Measurements from ENCODE around the gene CD2AP.
"Not testable (repeated sequence)": the region's sequence is repeated elsewhere in the genome, so short reads cannot be mapped to it uniquely, and the experiment has no call there.

Gene CD2AP

DNA sequence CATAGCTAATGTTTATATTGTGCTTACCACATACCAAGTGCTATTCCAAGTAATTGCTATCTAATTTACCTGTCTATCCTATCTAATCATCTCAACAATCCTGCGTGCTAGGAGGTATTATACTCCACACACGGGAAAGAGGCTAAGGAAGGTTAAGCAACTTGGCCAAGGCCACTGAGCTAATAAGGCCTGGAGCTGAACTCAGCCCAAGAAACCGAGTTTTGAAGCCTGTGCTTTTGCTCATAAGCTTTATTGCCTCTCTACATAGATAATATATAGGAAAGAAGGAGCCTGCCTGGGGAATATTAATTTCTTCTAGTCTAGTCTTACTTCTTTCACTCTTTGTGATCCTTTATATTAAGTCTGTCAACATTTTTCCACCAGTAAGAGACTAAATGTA, 153.0 kb downstream of the CD2AP start:
- in situ Hi-C loops (cut with MboI; ENCODE audit: low sequenced_read_pairs), result no loop called here

DNA sequence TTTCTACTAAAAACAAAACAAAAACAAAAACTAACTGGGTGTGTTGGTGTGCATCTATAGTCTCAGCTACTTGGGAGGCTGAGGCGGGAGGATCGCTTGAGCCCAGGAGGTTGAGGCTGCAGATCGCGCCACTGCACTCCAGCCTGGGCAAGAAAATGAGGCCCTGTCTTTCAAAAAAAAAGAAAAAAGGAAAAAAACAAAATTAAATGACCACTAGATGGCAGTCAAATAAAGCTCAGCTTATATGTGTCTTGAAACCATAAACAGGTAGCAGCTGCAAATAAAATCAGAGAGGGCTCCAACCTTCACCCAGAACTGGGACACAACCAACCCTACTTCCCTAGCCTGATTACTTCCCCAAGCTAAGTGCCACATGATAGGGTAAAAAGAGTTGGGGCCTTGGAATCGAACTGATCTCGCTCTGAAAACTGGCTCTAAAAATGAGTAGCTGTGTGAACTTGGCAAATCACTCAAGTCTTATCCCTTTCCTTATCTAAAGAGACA, 153.7 kb downstream of the CD2AP start:
- in situ Hi-C loops (cut with MboI; ENCODE audit: low sequenced_read_pairs), result no loop called here

DNA sequence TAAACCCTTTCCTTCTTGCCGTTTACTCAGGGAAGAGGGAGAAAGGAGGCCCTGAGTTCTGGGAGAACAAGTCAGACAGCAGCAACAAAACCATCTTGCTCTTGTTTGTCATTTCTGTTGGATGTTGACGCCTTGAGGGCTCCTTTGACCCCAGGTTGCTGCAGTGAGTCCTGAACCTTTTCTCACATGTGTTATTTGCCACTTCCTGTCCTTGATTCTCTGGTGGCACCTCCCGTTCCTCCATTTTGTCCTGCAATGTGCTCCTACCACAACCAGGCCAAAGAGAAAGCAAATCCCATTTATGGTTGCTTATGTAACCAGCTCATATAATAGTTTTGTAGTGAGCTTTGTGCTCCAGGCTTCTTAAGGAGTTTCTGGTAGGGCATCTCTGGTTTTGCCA, 154.2 kb downstream of the CD2AP start:
- in situ Hi-C loops (cut with MboI; ENCODE audit: low sequenced_read_pairs), result no loop called here

DNA sequence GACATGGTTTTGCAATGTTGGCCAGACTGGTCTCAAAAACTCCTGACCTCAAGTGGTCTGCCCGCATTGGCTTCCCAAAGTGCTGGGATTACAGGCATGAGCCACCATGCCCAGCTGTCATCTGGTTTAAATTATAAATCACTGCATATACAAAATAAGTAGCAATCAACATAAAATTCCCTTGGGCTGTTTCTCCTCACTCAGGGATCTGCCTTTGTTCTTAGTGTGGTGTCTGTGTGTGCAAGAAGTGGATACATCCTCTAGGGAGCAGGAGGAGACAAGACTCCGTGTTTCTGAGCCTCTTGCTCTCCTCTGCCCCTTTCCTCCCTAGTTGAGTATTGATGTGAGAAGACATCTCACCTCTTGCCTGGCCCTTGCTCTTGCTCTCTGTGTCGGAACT, 155.6 kb downstream of the CD2AP start:
- in situ Hi-C loops (cut with MboI; ENCODE audit: low sequenced_read_pairs), result no loop called here

DNA sequence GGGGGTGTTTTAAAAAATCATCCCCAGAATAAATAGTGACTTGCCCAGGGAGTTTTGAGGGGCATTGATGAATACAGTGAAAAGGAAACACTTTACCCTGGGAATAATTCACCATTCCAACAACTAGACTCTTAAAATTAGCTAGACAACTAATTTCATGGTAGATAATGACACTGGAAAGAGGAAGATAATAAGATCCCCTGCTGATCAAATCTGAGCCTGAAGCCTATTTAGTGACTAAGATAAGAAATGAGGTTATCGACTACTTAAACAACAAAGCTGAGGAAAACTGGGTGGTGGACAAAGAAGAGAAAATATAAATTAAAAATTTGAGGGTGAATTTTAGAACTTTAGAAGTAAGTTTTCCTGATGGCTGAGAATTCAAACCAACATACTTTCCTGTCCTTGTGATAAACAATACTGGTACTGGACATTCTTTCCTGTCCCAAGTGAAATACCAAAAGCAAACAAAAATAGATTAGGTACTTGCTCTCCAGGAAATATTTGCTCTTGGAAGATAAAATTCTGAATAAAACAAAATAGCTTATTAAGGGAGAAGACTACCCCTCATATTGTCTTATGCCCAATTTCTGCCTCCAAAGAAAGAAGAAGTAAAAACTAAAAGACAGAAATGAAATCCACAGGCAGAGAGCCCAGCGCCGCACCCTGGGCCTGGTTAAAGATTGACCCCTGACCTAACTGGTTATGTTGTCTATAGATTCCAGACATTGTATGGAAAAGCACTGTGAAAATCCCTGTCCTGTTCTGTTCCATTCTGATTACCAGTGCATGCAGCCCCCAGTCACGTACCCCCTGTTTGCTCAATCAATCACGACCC, 156.8 kb downstream of the CD2AP start:
- in situ Hi-C loops (cut with MboI; ENCODE audit: low sequenced_read_pairs), result no loop called here

DNA sequence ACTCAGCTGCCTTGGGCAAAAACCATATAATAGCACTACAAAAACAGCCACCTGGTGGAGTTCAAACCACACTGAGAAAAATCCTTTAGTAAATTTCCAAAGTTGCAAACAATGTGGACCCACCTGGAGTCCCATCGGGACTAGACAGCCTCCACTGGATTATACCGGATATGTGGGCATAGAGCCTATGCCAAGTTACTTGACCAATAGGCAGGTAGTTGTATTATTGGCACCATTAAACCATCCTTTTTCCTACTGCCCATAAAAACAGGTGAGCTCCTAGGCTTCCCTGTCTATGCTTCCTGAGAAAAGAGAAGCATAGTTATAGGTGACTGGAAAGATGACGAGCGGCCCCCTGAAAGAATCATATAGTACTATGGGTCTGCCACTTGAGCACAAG, 169.1 kb downstream of the CD2AP start:
- in situ Hi-C loops (cut with MboI; ENCODE audit: low sequenced_read_pairs), result no loop called here

DNA sequence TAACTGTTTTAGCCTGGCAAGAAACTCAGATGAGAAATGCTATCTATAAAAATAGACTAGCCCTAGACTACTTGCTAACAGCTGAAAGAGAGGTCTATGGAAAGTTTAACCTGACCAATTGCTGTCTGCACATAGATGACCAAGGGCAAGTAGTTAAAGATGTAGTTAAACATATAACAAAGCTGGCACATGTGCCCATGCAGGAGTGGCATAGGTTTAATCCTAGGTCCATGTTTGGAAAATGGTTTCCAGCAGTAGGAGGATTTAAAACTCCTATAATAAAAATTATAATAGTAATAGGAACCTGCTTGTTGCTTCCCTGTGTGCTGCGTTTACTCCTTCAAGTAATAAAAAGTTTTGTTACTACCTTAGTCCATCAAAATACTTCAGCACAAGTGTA, 169.6 kb downstream of the CD2AP start:
- in situ Hi-C loops (cut with MboI; ENCODE audit: low sequenced_read_pairs), result no loop called here

DNA sequence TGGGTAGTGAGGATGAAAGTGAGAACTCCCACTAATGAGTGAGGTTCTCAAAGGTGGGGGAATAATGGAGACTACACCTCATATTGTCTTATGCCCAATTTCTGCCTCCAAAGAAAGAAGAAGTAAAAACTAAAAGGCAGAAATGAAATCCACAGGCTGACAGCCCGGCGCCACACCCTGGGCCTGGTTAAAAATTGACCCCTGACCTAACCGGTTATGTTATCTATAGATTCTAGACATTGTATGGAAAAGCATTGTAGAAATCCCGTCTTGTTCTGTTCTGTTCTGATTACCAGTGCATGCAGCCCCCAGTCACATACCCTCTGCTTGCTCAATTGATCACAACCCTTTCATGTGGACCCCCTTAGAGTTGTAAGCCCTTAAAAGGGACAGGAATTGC, 170.0 kb downstream of the CD2AP start:
- in situ Hi-C loops (cut with MboI; ENCODE audit: low sequenced_read_pairs), result not testable (repeated sequence)

DNA sequence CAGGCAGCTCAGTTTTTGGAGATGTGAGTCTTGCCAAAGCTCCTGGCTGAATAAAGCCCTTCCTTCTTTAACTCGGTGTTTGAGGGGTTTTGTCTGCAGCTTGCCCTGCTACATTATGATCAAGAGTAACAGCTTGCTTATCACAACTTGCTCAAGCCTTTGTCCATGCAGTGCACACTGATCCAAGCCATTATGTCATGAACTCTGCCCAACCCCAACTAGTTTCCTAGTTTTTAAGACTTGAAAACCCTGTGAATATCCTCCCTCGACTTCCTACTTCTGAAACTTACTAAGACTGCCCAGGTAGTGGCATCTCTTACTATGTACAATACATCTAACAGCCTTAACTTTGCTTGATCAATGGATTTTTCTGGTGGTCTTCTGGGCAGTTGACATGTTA, 170.4 kb downstream of the CD2AP start:
- in situ Hi-C loops (cut with MboI; ENCODE audit: low sequenced_read_pairs), result no loop called here

DNA sequence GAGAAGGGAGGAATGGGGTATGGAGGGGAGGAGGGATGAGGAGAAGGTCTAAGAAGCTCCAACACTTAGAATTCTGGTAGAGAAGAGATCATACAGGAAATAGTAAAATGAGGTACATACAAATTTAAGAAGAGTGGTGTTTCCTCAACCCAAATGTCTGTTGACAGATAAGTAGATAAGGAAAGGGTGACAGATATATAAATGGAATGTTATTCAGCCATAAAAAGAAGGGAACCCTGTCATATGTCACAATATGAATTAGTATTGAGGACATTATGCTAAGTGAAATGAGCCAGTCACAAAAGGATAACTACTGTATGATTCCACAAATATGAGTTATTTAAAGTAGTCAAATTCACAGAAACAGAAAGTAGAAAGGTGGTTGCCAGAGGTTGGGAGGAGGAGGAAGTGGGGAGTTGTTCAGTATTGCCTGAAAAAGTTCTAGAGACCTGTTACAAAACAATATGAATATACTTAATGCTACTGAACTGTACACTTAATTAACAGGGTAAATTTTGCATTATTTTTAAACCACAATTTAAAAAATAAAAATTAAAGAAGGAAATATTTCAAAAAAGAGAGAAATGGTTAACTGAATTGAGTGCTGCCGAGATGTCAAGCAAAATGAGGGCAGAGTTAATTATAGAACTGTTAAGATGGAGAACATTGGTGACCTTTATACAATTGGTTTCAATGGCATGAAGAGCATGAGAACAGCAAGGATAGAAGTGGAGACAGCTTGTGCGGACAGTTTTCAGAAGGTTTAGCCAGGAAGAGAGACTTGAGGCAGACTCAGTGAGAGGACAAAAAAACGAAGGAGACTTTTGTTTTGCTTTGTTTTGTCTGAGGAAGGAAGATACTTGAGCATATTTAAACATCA, 173.2 kb downstream of the CD2AP start:
- in situ Hi-C loops (cut with MboI; ENCODE audit: low sequenced_read_pairs), result no loop called here

DNA sequence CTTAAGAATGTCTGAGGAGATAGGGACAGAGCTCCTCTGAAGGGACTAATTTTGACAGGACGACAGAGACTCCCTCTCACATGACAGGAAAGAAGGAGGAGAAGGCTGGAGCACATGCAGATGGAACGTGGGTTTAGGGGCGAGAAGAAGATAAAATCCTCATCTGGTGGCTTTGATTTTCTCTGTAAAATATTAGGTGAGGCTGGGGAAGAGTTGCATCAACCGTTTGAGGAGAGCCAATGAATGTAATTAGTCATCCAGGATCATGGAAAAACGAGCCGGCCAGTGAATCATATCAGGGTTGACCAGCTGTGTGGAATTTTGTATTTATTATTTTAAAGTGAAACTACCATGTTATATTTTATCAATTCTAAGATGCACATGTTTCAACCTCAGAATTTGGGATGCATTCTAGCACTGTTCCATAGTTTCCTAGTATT, 173.9 kb downstream of the CD2AP start:
- in situ Hi-C loops (cut with MboI; ENCODE audit: low sequenced_read_pairs), result no loop called here

DNA sequence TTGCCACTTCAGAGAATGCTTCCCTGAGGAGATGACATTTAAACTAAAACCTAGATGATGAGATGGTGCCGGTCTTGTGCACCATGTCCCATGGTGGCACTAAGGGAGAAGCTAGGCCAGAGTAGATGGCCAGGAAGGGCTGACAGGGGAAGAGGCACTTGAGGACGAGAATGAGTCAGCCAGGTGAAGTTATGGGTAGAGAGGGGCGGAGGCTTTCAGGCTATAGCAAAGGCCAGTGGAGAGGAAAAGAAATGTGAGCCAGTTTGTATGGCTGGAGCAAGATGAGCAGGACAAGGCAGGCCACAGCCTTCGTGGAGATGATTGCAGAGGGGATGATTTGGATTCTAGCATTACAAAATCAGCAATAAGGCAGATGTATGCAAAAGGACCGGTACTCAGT, 176.1 kb downstream of the CD2AP start:
- in situ Hi-C loops (cut with MboI; ENCODE audit: low sequenced_read_pairs), result no loop called here

DNA sequence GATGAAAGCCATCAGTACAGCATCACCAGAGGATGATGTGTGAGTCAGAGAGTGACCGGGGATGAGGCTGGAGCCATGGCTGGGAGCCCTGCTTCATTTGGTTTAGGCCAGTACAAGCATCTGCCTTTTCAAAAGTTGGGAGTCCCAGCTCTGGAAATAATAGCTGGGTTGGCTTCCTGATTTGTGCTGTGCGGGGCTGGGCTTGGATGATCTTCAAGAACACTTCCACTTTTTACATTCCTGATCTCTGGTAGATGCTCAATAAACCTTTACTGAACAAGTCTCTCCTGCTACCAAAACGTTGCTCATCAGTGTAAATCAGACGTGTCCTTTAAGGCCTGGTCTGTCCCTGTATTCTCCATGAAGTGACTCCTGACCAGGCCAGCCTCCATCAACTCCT, 176.7 kb downstream of the CD2AP start:
- in situ Hi-C loops (cut with MboI; ENCODE audit: low sequenced_read_pairs), result no loop called here

DNA sequence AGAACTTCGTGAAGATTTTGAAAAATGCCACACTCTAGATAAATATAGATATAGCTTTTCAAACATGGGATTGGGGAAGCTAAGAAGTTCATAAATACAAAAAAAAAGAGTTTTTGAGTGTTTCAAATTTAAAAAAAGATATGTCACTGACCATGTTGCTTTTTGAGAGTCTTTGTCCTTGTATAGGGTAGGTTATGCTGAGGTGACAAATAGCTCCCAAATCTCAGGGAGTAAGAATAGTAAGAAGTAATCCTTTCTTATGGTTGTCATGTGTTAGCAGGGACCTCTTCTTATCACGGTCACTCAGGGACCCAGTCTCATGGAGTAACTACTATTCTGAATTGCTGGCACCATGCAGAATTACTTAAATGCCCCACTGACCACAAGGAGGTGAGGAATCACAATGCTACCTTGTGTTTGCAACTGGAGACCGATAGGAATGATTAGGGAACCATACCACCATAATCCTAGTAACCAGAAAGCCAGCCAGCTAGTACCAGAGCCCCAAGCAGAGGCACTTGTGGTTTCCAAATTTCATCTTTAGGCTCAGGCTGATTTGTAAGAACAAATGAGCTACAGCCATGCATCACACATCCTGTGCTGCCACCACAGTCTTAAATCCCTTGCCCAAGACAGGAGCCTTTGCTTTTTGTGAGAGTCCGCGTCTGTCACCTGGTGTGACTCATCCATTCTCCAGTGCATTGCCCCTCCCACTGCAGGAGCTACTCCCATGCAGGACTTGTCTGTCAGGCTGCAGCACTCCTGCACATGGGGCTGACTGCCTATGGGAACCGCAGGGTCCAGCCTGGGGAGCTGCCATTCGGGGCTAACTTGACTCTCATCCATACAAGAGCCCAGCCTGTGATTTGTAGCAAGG, 178.4 kb downstream of the CD2AP start:
- in situ Hi-C loops (cut with MboI; ENCODE audit: low sequenced_read_pairs), result no loop called here

DNA sequence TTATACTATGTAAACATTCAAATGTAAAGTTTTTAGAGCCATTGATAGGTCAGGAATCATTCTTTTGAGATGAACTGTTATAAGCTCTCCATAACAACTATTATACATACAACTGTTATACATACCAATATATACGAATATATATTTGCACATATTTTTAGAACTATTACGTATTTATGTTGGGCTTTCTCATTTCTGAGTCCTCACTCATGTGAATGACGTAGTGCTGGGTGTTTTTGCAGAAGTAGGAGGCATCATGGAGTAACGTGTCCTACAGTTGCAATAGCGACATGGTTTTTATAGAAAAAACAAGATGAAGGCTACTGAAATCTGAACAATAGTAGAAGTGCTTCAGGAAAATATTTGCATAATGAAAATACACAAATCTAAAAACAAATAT, 184.4 kb downstream of the CD2AP start:
- in situ Hi-C loops (cut with MboI; ENCODE audit: low sequenced_read_pairs), result no loop called here

DNA sequence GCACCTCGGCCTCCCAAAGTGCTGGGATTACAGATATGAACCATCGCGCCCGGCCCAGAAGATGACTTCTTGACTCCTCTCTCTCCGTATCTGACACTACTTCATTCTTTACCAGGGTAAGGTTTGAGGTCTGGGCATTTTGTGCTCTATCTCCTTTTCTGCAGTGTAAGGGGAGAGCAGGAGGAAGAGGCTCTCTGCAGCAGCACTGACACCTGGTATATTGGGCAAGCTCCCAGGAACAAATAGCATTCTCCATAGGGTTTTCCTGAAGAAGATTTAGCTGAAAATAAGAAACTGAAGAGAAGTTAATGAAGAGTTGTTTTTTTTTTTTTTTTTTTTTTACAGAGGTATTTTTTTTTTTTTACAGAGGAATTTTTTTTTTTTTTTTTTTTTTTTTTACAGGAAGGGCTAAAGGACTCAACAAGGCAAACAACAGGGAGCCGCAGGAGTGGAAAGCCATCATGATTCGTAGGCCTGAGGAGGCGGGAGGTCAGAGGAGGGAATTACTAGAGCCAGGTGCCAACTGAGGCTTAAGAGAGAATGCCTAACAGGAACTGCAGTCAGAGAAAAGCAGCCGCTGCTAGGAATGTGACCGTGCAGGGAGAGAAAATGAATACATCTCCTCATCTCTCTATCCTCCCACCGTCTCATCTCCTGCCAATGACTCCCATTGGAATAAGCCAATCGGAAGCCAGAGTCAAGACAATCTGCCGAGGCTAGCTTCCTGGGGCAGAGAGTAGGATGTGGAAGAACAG, 186.1 kb downstream of the CD2AP start:
- in situ Hi-C loops (cut with MboI; ENCODE audit: low sequenced_read_pairs), result no loop called here

DNA sequence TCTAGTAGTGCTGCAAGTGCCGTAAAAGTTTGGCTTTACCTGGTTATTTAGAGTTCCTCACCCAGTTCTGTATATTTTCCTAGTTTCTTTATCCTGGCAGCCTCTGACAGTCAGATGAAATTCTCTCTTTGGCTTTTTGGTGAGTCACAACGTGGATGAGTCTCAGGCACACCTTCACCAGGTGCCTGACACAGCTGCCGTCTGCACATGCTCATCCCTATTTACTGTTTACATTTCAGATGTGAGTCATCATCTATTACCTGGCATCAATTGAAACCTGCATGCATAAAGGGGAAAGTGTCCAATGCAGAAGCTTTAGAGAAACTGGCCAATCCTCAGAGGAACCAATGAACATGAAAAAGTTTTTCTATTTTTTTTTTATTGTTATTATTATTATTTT, 187.5 kb downstream of the CD2AP start:
- in situ Hi-C loops (cut with MboI; ENCODE audit: low sequenced_read_pairs), result no loop called here

DNA sequence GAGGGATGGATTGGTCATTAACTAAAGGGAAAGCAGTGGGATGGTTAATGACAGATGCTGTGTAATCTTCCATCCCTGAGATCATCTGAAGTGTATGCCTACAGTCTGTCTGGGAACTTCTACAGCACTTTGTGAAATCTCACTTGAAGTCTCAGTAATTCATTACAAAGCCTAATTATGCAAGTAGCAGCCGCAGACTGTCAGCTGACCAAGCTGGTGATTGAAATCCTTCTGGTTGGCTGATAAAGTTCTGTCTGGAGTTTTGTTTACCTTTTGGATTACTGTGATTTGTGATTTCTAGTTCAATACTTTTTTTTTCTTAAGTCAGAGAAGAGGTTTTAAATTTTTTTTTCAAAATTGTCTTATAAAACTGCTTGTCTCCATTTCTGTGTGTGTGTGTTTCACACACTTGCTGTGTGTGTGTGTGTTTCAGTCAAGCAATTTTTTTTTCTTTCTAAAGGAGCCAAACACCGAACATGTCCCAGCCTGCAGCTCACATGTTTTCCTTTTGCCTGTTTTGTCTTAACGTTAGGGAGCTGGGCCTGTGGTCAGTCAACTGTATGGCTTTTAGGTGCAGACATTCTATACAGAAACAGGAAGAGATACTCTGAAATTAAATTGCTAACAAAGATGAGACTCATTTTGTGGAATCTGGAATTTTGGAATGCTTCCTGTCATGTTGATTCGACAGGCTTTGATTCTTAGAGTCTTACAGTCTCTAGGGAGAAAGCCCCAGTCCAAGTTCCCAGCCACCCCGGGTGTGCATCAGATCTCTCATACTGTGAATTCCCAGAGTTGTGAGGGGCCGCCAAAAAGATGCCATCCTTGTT, 192.3 kb downstream of the CD2AP start:
- in situ Hi-C loops (cut with MboI; ENCODE audit: low sequenced_read_pairs), result no loop called here

DNA sequence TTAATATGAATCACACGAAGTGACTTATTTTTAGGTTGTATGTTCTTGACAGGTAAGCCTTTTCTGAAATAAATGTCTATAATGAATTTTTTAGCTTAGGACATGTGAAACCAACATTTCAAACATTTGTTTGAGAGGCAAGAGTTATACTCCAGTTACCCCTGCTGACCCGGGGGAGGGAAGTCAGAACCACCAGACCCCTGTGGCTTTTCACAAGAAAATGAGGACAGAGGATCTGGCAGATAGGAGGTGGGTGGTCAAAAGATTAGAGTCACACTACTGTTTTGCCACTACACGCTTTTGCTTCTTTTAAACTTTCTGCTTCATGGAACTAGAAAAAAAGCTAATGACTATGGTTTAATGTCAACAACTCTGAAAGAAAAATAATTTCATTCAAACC, 193.3 kb downstream of the CD2AP start:
- in situ Hi-C loops (cut with MboI; ENCODE audit: low sequenced_read_pairs), result no loop called here

Measured in HL-60/S4 treated with phorbol 12-myristate 13-acetate at 8.2 ng/mL for 4 days and 3 days (cell line).